ENCODE measurements around the gene ASL.

DNA sequence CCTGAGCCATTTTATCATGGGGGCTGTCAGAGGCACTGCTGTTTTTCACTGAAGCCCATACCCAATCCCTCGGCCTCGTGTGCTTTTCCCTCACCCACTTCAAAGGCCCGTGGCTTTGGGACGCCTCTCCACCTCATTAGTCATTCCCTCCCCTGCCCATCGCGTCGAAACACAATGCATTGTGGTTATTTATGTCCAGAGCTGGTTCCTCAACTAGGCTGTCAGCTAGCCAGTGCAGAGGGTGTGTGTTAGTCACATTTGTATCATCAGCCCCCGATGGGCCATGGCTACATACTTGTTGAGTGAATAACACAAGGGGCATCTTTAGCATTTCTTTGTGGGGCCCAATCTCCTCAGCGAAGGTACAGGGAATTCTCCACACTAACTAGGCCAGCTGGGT lies 35.2 kb downstream of the ASL start:
- no peak for TF ChIP-seq POLR2A (IDR thresholded peaks at IDR 0.05)
- TF ChIP-seq, protein P1, sequence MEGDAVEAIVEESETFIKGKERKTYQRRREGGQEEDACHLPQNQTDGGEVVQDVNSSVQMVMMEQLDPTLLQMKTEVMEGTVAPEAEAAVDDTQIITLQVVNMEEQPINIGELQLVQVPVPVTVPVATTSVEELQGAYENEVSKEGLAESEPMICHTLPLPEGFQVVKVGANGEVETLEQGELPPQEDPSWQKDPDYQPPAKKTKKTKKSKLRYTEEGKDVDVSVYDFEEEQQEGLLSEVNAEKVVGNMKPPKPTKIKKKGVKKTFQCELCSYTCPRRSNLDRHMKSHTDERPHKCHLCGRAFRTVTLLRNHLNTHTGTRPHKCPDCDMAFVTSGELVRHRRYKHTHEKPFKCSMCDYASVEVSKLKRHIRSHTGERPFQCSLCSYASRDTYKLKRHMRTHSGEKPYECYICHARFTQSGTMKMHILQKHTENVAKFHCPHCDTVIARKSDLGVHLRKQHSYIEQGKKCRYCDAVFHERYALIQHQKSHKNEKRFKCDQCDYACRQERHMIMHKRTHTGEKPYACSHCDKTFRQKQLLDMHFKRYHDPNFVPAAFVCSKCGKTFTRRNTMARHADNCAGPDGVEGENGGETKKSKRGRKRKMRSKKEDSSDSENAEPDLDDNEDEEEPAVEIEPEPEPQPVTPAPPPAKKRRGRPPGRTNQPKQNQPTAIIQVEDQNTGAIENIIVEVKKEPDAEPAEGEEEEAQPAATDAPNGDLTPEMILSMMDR (IDR thresholded peaks at IDR 0.05) = no peak

Measured in adrenal gland (tissue), 5 donors.